GM18867 (cell line): ENCODE data around the gene GSTM3.

ENCODE experiments used
- ATAC-seq: cut with Tn5 transposase; IDR thresholded peaks from one replicate; pipeline ENCODE4 v1.9.1; 2021; ENCODE audit warnings: mild to moderate bottlenecking, moderate library complexity; ENCODE audit not compliant: unreplicated experiment

Gene GSTM3

GRCh38 chr1:109740615-109741373, at the start of gene GSTM3:
Gene GSTM3 (minus strand): TSS chr1:109741038. CDS start chr1:109740287, 751 bp downstream.
- ATAC-seq, result no peak

- ATAC-seq, result no peak
Measured at GRCh38 chr1:109790329-109790728, 49.5 kb upstream of the GSTM3 start.

- no peak for ATAC-seq
Measured at GRCh38 chr1:109789551-109790180, 48.8 kb upstream of the GSTM3 start.

GRCh38 chr1:109788695-109789521, 48.1 kb upstream of the GSTM3 start:
- no peak for ATAC-seq

GRCh38 chr1:109787845-109788601, 47.2 kb upstream of the GSTM3 start:
- no peak for ATAC-seq

- no peak for ATAC-seq
Measured at GRCh38 chr1:109787211-109787844, 46.5 kb upstream of the GSTM3 start.

- ATAC-seq, result no peak
Measured at GRCh38 chr1:109786531-109787021, 45.7 kb upstream of the GSTM3 start.

GRCh38 chr1:109786112-109786480, 45.3 kb upstream of the GSTM3 start:
- no peak for ATAC-seq

- no peak for ATAC-seq
Measured at GRCh38 chr1:109785446-109786111, 44.7 kb upstream of the GSTM3 start.

GRCh38 chr1:109784551-109785252, 43.9 kb upstream of the GSTM3 start:
- no peak for ATAC-seq

- ATAC-seq, result no peak
Measured at GRCh38 chr1:109783436-109783835, 42.6 kb upstream of the GSTM3 start.

GRCh38 chr1:109782927-109783326, 42.1 kb upstream of the GSTM3 start:
- ATAC-seq, result no peak

- no peak for ATAC-seq
Measured at GRCh38 chr1:109782514-109782913, 41.7 kb upstream of the GSTM3 start.

- no peak for ATAC-seq
Measured at GRCh38 chr1:109781806-109782205, 41.0 kb upstream of the GSTM3 start.

- ATAC-seq, result no peak
Measured at GRCh38 chr1:109780982-109781381, 40.1 kb upstream of the GSTM3 start.

- no peak for ATAC-seq
Measured at GRCh38 chr1:109777980-109778625, 37.3 kb upstream of the GSTM3 start.

- ATAC-seq, result no peak
Measured at GRCh38 chr1:109777436-109777835, 36.6 kb upstream of the GSTM3 start.

- peak; percentile 70 for ATAC-seq
Measured at GRCh38 chr1:109776911-109777310, 36.1 kb upstream of the GSTM3 start.
